ENCODE results near the gene NUP153. TPM values are rescaled to one million over a fixed set of nuclear protein-coding genes. Genes with fewer than 3 reads are reported as not detected.
"Not testable (repeated sequence)": the region's sequence is repeated elsewhere in the genome, so short reads cannot be mapped to it uniquely, and the experiment has no call there.

NUP153 gene
- total RNA-seq, 1 experiment from 2014 or later: 39.6 TPM

- peak; percentile 11 for DNase-seq (ENCODE audit: low read depth)
These were observed 7.5 kb upstream of the NUP153 start for GRCh38 chr6:17714177-17714576.

- DNase-seq (ENCODE audit: low read depth): no peak
These were observed 5.9 kb upstream of the NUP153 start for GRCh38 chr6:17712576-17712975.

- DNase-seq (ENCODE audit: low read depth): peak; percentile 20
These were observed 3.6 kb upstream of the NUP153 start for GRCh38 chr6:17710331-17710730.

GRCh38 chr6:17709476-17709875 is 2.8 kb upstream of the NUP153 start:
- no peak for DNase-seq (ENCODE audit: low read depth)

DNA sequence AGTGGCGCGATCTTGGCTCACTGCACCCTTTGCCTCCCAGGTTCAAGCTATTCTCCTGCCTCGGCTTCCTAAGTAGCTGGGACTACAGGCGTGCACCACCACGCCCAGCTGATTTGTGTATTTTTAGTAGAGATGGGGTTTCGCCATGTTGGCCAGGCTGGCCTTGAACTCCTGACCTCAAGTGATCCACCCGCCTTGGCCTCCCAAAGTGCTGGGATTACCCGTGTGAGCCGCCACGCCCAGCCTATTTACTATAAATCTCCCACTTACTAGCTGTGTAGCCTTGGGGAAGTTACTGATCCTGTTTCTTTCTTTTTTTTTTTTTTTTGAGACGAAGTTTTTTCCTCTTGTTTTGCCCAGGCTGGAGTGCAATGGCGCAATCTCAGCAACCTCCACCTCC is 1.3 kb upstream of the NUP153 start:
- DNase-seq (ENCODE audit: low read depth): not testable (repeated sequence)

GRCh38 chr6:17707371-17707651 is 586 bp upstream of the NUP153 start:
- DNase-seq (ENCODE audit: low read depth): no peak

DNA sequence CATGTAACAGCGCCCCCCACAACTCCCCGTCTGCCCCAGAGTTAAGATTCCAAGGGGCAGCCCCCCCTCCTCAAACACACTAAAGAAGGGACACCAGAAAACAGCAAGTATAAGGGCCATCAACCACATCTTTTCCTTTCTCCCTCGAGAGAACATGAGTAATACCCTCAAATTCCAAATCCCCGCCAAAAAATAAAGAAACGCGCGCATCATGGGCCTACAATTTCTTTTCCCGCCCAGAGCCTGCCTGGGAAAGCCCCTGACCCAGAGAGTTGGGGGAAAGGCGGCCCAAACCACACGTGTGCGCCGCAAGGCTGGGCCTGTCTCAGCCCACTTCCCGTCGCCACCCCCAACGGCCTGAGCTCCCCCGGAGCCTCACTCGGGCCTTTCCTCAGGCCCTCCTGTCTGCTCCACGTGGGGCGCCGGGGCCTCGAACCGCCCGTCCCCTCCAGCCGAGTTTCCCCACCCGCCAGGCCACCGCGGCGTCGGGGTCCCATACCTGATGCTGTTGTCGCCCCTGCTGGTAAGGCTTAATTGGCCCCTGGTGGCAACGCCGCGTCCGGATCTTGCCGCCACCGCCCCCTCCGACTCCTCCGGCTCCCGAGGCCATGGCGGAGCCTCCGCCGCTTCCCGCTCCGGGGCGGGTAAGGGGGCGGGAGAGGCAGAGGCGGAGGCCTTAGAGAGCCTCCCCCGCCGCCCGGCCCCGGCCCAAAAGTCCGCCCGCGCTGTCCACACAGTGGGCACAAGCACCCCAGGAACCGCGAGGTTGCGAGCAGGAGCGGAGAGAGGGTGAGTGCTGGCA is 746 bp downstream of the NUP153 start:
- DNase-seq (ENCODE audit: low read depth): peak; percentile 67

- peak; percentile 61 for DNase-seq (ENCODE audit: low read depth)
These were observed 1.3 kb downstream of the NUP153 start for GRCh38 chr6:17705428-17705777.

DNA sequence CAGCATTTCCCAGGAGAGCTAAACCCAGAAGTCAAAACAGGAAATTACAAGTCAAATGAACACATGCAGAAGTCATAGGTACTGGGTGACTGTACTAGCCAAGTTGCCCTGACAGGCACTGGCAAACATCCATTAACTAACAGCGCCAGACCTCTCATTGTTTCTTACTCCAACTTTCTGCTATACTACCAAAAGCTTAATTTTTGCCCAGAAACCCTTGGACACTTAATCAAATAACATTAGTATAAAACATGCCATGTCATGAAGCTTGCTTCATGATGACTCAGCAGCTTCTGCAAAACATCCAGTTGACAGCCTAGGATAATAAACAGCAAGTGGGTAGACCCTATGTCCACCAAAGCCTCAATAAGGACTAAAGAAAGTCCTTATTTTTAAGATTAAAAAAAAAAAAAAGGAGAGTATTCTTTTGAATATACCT is 3.5 kb downstream of the NUP153 start:
- peak; percentile 82 for DNase-seq (ENCODE audit: low read depth)

GRCh38 chr6:17700421-17701416 is 6.0 kb downstream of the NUP153 start:
- DNase-seq (ENCODE audit: low read depth): no peak

- DNase-seq (ENCODE audit: low read depth): no peak
These were observed 14.7 kb downstream of the NUP153 start for GRCh38 chr6:17691925-17692538.

- no peak for DNase-seq (ENCODE audit: low read depth)
These were observed 18.2 kb downstream of the NUP153 start for GRCh38 chr6:17688481-17688880.

DNA sequence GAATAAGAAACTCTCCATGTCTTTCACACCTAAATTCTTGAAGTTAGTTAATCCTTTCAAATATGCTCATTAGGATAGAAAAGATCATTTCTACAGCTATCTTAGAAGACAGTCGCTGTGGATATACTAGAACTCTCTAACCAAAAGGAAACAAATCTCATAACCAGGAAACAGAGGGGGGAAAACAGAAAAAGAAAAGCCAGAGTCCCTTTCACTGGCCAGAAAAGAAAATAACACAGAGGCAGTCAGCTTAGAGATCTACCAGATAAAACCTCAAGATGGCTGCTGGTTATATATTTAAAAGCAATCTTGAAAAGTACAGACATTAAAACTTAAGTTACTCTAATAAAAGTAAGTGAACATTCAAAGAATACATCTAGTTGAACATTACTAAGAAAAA is 19.6 kb downstream of the NUP153 start:
- DNase-seq (ENCODE audit: low read depth): no peak

- DNase-seq (ENCODE audit: low read depth): no peak
These were observed 22.6 kb downstream of the NUP153 start for GRCh38 chr6:17684134-17684533.

GRCh38 chr6:17683428-17683827 is 23.3 kb downstream of the NUP153 start:
- DNase-seq (ENCODE audit: low read depth): no peak

GRCh38 chr6:17679726-17680125 is 27.0 kb downstream of the NUP153 start:
- DNase-seq (ENCODE audit: low read depth): no peak

DNA sequence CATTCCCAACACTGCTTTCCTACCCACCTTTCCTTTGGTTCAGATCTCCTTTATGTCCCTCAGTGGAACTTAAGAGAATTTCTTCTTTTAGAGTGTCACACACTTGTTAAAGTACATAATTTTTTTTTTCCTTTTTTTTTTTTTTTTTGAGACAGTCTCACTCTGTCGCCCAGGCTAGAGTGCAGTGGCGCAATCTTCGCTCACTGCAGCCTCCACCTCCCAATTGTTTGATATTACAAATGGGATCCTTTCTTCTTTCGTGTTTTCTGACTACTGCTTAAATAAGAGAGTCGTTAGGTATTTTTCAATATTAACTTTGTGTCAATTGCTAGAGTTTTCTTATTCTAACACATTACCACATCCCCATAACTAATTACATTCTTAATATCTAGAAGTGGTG is 29.1 kb downstream of the NUP153 start:
- DNase-seq (ENCODE audit: low read depth): no peak

DNA sequence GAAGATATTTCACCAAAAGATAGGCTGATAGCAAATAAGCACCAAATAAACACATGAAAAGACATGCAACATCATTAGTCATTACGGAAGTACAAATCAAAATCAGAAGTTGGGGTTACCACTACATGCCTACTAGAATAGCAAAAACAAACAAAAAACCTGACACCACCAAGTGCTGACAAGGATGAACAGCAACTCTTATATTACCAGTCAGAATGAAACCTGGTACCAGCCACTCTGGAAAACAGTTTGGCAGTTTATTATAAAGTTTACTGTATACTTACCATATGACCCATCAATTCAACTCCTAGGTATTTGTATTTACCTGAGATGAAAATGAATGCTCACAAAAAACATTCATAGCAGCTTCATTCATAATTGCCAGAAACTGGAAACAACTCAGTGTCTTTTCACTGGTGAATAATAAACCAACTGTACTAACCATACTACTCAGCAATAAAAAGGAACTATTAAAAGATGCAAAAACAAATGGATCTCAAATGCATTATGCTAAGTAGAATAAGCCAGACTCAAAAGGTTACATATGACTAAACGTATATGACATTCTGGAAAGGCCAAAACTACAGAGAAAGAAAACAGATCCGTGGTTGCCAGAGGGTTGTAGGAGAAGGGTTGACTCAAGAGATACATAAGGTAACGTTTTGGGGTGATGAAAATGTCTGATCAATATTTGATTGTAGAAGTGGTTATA is 33.0 kb downstream of the NUP153 start:
- peak; percentile 42 for DNase-seq (ENCODE audit: low read depth)

DNA sequence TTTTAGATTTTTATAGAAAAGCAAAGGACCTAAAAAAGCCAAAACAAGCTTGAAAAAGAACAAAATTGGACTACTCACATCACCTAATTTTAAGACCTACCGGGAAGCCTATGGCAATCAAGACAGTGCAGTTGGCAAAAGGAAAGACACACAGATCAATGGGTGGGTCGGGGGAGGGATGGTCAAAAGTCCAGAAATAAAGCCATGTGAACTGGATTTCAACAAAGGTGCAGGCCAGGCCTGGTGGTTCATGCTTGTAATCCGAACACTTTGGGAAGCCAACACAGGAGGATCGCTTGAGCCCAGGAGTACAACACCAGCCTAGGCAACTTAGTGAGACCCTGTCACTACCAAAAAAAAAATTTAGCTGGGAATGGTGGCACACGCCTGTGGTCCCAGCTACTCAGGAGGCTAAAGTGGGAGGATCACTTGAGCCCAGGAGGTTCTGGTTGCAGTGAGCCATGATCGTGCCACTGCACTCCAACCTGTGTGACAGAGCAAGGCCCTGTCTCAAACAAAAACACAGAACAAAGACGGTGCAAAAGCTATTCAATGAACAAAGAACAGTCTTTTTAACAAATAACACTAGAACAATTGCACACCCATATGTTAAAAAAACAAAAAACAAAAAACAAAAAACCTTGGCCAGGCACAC is 34.5 kb downstream of the NUP153 start:
- DNase-seq (ENCODE audit: low read depth): no peak

- peak; percentile 3 for DNase-seq (ENCODE audit: low read depth)
These were observed 40.1 kb downstream of the NUP153 start for GRCh38 chr6:17666646-17667045.

- DNase-seq (ENCODE audit: low read depth): no peak
These were observed 41.6 kb downstream of the NUP153 start for GRCh38 chr6:17665132-17665531.
